H1 (cell line): ENCODE data around the gene SCN4A.

Experiments used
- CTCF ChIP-seq, 3 experiments: IDR thresholded peaks; 1 replicate in 2 of 3; 2 replicates in 1 of 3; pipeline versions ENCODE4 v1.5.1 to v1.6.1; 2011; ENCODE audit warnings: low read length in 3 of 3, mild to moderate bottlenecking in 3 of 3, inconsistent platforms in 2 of 3, low read depth in 1 of 3, moderate library complexity in 1 of 3; ENCODE audit not compliant: insufficient read depth in 1 of 3; ENCODE audit errors: control extremely low read depth in 1 of 3
- E2F6 ChIP-seq: IDR thresholded peaks from 2 replicates; pipeline ENCODE4 v1.6.1; 2012; ENCODE audit warnings: inconsistent platforms
- EZH2 ChIP-seq: fragments of 200-600 bp; sonication (generic); IDR thresholded peaks from 2 replicates; pipeline ENCODE4 v1.7.1; 2012; ENCODE audit warnings: low read depth, mild to moderate bottlenecking, moderate library complexity, low read length, inconsistent platforms; ENCODE audit not compliant: severe bottlenecking

GRCh38 chr17:64006361-64007088, 33.8 kb upstream of the SCN4A start:
- TF ChIP-seq E2F6: no peak
- no peak for TF ChIP-seq EZH2
- no peak for TF ChIP-seq CTCF (IDR thresholded peaks at IDR 0.05; ENCODE audit: control extremely low read depth in 1 of 3, insufficient read depth in 1 of 3, low read depth in 1 of 3, low read length in 3 of 3)
